Panc1 (cell line): ENCODE measurements around the gene ADGRG7. TPM values are rescaled to one million over a fixed set of nuclear protein-coding genes. Genes with fewer than 3 reads are reported as not detected.

Experiments
- ATAC-seq: fragments of 200-7000 bp; cut with Tn5 transposase; 2 replicates; pipeline ENCODE4 v1.9.1; 2020; ENCODE audit warnings: mild to moderate bottlenecking, moderate library complexity
- BruUV-seq: library from RNA; stranded (reverse); fragments of 400-500 nt; replicated peaks from 2 replicates; lab custom pipeline; 2021; lab: Mats Ljungman, UMichigan
- CTCF ChIA-PET: fragments of 300-600 bp; sonication (Branson Sonifier 250); formaldehyde crosslinking; loops from one replicate; lab custom pipeline; 2022; ENCODE audit warnings: antibody characterized with exemption; lab: Charles Lee
- POLR2A ChIA-PET: fragments of 300-600 bp; sonication (Branson Sonifier 250); formaldehyde crosslinking; loops from one replicate; lab custom pipeline; 2022; ENCODE audit warnings: antibody characterized with exemption; lab: Charles Lee
- DNase-seq: peaks from one replicate; pipeline ENCODE4 v3.0.0-alpha.2; 2010; ENCODE audit warnings: low read depth, low spot score
- H3K27ac ChIP-seq: 2 replicates; pipeline ENCODE4 v1.5.1; 2011; ENCODE audit warnings: mild to moderate bottlenecking, low read length, inconsistent platforms
- H3K27me3 ChIP-seq: fragments of 200-500 bp; sonication (Bioruptor generic); 2 replicates; pipeline ENCODE4 v1.6.0; 2014; ENCODE audit warnings: low read length, inconsistent platforms; ENCODE audit not compliant: control insufficient read depth, insufficient read depth
- H3K36me3 ChIP-seq: fragments of 200-500 bp; sonication (Bioruptor generic); 2 replicates; pipeline ENCODE4 v1.5.1; 2014; ENCODE audit warnings: inconsistent platforms, mild to moderate bottlenecking, low read length, moderate library complexity; ENCODE audit not compliant: control insufficient read depth, insufficient read depth
- H3K4me1 ChIP-seq: 2 replicates; pipeline ENCODE4 v1.5.1; 2011; ENCODE audit warnings: inconsistent platforms, mild to moderate bottlenecking, low read length, moderate library complexity; ENCODE audit not compliant: control insufficient read depth, insufficient read depth
- H3K4me3 ChIP-seq, 2 experiments: 2 replicates each; pipeline ENCODE4 v1.5.1; 2011 to 2012; ENCODE audit warnings: low read depth in 2 of 2, low read length in 2 of 2, mild to moderate bottlenecking in 2 of 2, inconsistent platforms in 1 of 2, moderate library complexity in 1 of 2
- H3K9me3 ChIP-seq: fragments of 200-500 bp; sonication (Bioruptor generic); 2 replicates; pipeline ENCODE4 v1.5.1; 2014; ENCODE audit warnings: low read depth, mild to moderate bottlenecking, inconsistent platforms, low read length, moderate library complexity; ENCODE audit not compliant: control insufficient read depth, insufficient read depth
- CTCF ChIP-seq: fragments of 450-650 bp; IDR thresholded peaks from 2 replicates; pipeline ENCODE4 v1.5.1; 2017; ENCODE audit warnings: mild to moderate bottlenecking
- POLR2AphosphoS5 ChIP-seq: IDR thresholded peaks from 2 replicates; pipeline ENCODE4 v1.6.1; 2012; ENCODE audit warnings: mild to moderate bottlenecking, low read depth, low read length, moderate library complexity
- SIN3A ChIP-seq: IDR thresholded peaks from 2 replicates; pipeline ENCODE4 v1.6.1; 2012; ENCODE audit warnings: low read depth, mild to moderate bottlenecking, low read length, moderate library complexity, borderline replicate concordance; ENCODE audit not compliant: insufficient read depth
- TCF7L2 ChIP-seq: IDR thresholded peaks from 2 replicates; pipeline ENCODE4 v1.6.1; 2011; ENCODE audit warnings: mild to moderate bottlenecking, low read depth, low read length, inconsistent platforms
- in situ Hi-C: cut with HindIII; loops from 2 replicates; pipeline ENCODE4 v1.10.0; 2016; ENCODE audit warnings: low sequenced_read_pairs, low pct_unique_long_range_greater_than_20kb
- intact Hi-C: fragments of 100-400 bp; cut with micrococcal nuclease; formaldehyde crosslinking; loops from one replicate; pipeline ENCODE4 v1.10.0; 2022; ENCODE audit not compliant: unreplicated experiment
- total RNA-seq: library from RNA; stranded (reverse); gene quantifications from one replicate; pipeline ENCODE4 v1.2.1, GENCODE V29; 2021; ENCODE audit not compliant: unreplicated experiment
- TF ChIP-seq, protein P1 (sequence below), 2 experiments: IDR thresholded peaks; 2 replicates each; pipeline ENCODE4 v1.6.1; 2011 to 2012; ENCODE audit warnings: low read depth in 2 of 2, control low read depth in 1 of 2, low read length in 1 of 2, mild to moderate bottlenecking in 1 of 2, moderate library complexity in 1 of 2; ENCODE audit not compliant: insufficient read depth in 1 of 2

Gene ADGRG7
- total RNA-seq, 1 experiment from 2014 or later, result not detected

GRCh38 chr3:100588251-100588650, 21.1 kb upstream of the ADGRG7 start:
- no TSS peak for BruUV-seq
- in situ Hi-C loops, result no loop called here
- no peak for ATAC-seq

GRCh38 chr3:100590114-100590839, 19.1 kb upstream of the ADGRG7 start:
- Histone ChIP-seq H3K27me3 (no peaks in the 10 kb centered on the region), H3K9me3 (no peaks in the 10 kb centered on the region), H3K36me3 (no peaks in the 10 kb centered on the region), H3K4me1 (0 out of 2 replicates have a peak, but pooled peaks cover 2% of the 10 kb centered on the region), H3K27ac (no peak overlapping the region), H3K4me3 (peak overlapping the region in 1 of 2 experiments; percentile 26; a peak in 2 of 4 replicates)
- ChIA-PET CTCF (interaction anchor here (0.7 to 1.9 kb wide), 2 partner anchors 44 to 128 kb away, joined by 4 to 17 read pairs; no protein-coding TSS in a partner anchor), POLR2A (no interaction called here)
- TF ChIP-seq SIN3A (no peak), CTCF (peak; percentile 90)
- intact Hi-C loops, result loop anchor here (1.0 to 10.0 kb wide), 4 partner anchors 127 to 758 kb away; partner anchors contain the start of genes LNP1 and TOMM70
- BruUV-seq, result no TSS peak
- DNase-seq, result peak; percentile 70
- in situ Hi-C loops, result no loop called here
- ATAC-seq, result peak; percentile 94

More at GRCh38 chr3:100588251-100588650, 21.1 kb upstream of the ADGRG7 start:
- Histone ChIP-seq H3K4me1 (0 out of 2 replicates have a peak, but pooled peaks cover 2% of the 10 kb centered on the region), H3K27me3 (no peaks in the 10 kb centered on the region), H3K36me3 (no peaks in the 10 kb centered on the region), H3K9me3 (no peaks in the 10 kb centered on the region), H3K27ac (no peak overlapping the region), H3K4me3 (no peak overlapping the region)
- intact Hi-C loops, result no loop called here
- TF ChIP-seq, protein P1, sequence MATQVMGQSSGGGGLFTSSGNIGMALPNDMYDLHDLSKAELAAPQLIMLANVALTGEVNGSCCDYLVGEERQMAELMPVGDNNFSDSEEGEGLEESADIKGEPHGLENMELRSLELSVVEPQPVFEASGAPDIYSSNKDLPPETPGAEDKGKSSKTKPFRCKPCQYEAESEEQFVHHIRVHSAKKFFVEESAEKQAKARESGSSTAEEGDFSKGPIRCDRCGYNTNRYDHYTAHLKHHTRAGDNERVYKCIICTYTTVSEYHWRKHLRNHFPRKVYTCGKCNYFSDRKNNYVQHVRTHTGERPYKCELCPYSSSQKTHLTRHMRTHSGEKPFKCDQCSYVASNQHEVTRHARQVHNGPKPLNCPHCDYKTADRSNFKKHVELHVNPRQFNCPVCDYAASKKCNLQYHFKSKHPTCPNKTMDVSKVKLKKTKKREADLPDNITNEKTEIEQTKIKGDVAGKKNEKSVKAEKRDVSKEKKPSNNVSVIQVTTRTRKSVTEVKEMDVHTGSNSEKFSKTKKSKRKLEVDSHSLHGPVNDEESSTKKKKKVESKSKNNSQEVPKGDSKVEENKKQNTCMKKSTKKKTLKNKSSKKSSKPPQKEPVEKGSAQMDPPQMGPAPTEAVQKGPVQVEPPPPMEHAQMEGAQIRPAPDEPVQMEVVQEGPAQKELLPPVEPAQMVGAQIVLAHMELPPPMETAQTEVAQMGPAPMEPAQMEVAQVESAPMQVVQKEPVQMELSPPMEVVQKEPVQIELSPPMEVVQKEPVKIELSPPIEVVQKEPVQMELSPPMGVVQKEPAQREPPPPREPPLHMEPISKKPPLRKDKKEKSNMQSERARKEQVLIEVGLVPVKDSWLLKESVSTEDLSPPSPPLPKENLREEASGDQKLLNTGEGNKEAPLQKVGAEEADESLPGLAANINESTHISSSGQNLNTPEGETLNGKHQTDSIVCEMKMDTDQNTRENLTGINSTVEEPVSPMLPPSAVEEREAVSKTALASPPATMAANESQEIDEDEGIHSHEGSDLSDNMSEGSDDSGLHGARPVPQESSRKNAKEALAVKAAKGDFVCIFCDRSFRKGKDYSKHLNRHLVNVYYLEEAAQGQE (IDR thresholded peaks at IDR 0.05; ENCODE audit: insufficient read depth in 1 of 2, low read depth in 2 of 2, low read length in 1 of 2), result no peak
- TF ChIP-seq TCF7L2, result no peak
- TF ChIP-seq SIN3A, result no peak
- TF ChIP-seq CTCF, result no peak
- TF ChIP-seq POLR2AphosphoS5, result no peak
- no peak for DNase-seq
- CTCF ChIA-PET, result no interaction called here
- POLR2A ChIA-PET, result no interaction called here
